PC-3 (cell line): ENCODE results near the gene COL13A1. TPM values are rescaled to one million over a fixed set of nuclear protein-coding genes. Genes with fewer than 3 reads are reported as not detected.

Experiments
- ATAC-seq: fragments of 200-7000 bp; cut with Tn5 transposase; 2 replicates; pipeline ENCODE4 v1.9.1; 2020; ENCODE audit warnings: mild to moderate bottlenecking, moderate library complexity
- BruUV-seq: library from RNA; stranded (reverse); fragments of 400-500 nt; replicated peaks from 2 replicates; lab custom pipeline; 2021; lab: Mats Ljungman, UMichigan
- CTCF ChIA-PET: fragments of 300-600 bp; sonication (Branson Sonifier 250); formaldehyde crosslinking; loops from one replicate; lab custom pipeline; 2022; ENCODE audit warnings: antibody characterized with exemption; lab: Charles Lee
- POLR2A ChIA-PET: fragments of 300-600 bp; sonication (Branson Sonifier 250); formaldehyde crosslinking; loops from one replicate; lab custom pipeline; 2022; ENCODE audit warnings: antibody characterized with exemption; ENCODE audit not compliant: unreplicated experiment; lab: Charles Lee
- DNase-seq: peaks from one replicate; pipeline ENCODE4 v3.0.0-alpha.2; 2015
- H2AFZ ChIP-seq: fragments of 300-600 bp; sonication (generic); 2 replicates; pipeline ENCODE4 v1.6.0; 2016; ENCODE audit warnings: antibody characterized with exemption, low read length
- H3F3A ChIP-seq: fragments of 300-600 bp; sonication (generic); one replicate; pipeline ENCODE4 v1.6.0; 2017; ENCODE audit warnings: antibody characterized with exemption, low read length, control low read depth, mild to moderate bottlenecking; ENCODE audit not compliant: unreplicated experiment
- H3K27ac ChIP-seq: fragments of 300-600 bp; sonication (generic); 2 replicates; pipeline ENCODE4 v1.5.1; 2016; ENCODE audit warnings: mild to moderate bottlenecking, low read length
- H3K27me3 ChIP-seq: fragments of 300-600 bp; sonication (generic); 2 replicates; pipeline ENCODE4 v1.6.1; 2016; ENCODE audit warnings: low read length, mixed read lengths
- H3K36me3 ChIP-seq: fragments of 300-600 bp; sonication (generic); 2 replicates; pipeline ENCODE4 v1.6.1; 2016; ENCODE audit warnings: low read depth, mixed run types, low read length, mixed read lengths
- H3K4me1 ChIP-seq: fragments of 300-600 bp; sonication (generic); 2 replicates; pipeline ENCODE4 v1.5.1; 2016; ENCODE audit warnings: low read length; ENCODE audit not compliant: insufficient read depth
- H3K4me2 ChIP-seq: fragments of 300-600 bp; sonication (generic); 2 replicates; pipeline ENCODE4 v1.6.0; 2016; ENCODE audit warnings: low read length
- H3K4me3 ChIP-seq: fragments of 300-600 bp; sonication (generic); 2 replicates; pipeline ENCODE4 v1.5.1; 2016; ENCODE audit warnings: mild to moderate bottlenecking, low read length, mixed read lengths
- H3K79me2 ChIP-seq: fragments of 300-600 bp; sonication (generic); 2 replicates; pipeline ENCODE4 v1.6.1; 2017; ENCODE audit warnings: low read length, mixed read lengths
- H3K9ac ChIP-seq: fragments of 300-600 bp; sonication (generic); 2 replicates; pipeline ENCODE4 v1.6.0; 2016; ENCODE audit warnings: mild to moderate bottlenecking, low read length
- H3K9me2 ChIP-seq: fragments of 300-600 bp; sonication (generic); replicated peaks from 2 replicates; pipeline ENCODE4 v1.6.1; 2016; ENCODE audit warnings: mixed run types, low read length, mixed read lengths
- H3K9me3 ChIP-seq: fragments of 300-600 bp; sonication (generic); 2 replicates; pipeline ENCODE4 v1.6.1; 2016; ENCODE audit warnings: low read length, mixed read lengths
- H4K20me1 ChIP-seq: fragments of 300-600 bp; sonication (generic); 2 replicates; pipeline ENCODE4 v1.6.1; 2016; ENCODE audit warnings: low read length, mixed read lengths
- CTCF ChIP-seq: fragments of 300-600 bp; sonication (generic); conservative IDR thresholded peaks from 2 replicates; pipeline ENCODE4 v1.5.1; 2017; ENCODE audit warnings: antibody characterized with exemption, low read depth, mild to moderate bottlenecking, low read length
- EZH2 ChIP-seq: fragments of 300-600 bp; sonication (generic); IDR thresholded peaks from one replicate; pipeline ENCODE4 v1.6.1; 2017; ENCODE audit warnings: antibody characterized with exemption, mild to moderate bottlenecking, low read length; ENCODE audit not compliant: unreplicated experiment
- EZH2phosphoT487 ChIP-seq: fragments of 300-600 bp; sonication (generic); IDR thresholded peaks from 2 replicates; pipeline ENCODE4 v1.6.1; 2018; ENCODE audit warnings: mild to moderate bottlenecking, antibody characterized with exemption, low read length, borderline replicate concordance
- intact Hi-C: fragments of 100-400 bp; cut with micrococcal nuclease; formaldehyde crosslinking; loops from 2 replicates; pipeline ENCODE4 v1.9.0; 2023
- total RNA-seq: library from RNA; depleted of rRNA; stranded (reverse); fragments of >200 nt; gene quantifications from 2 replicates; pipeline ENCODE4 v1.2.3, GENCODE V29; 2014

COL13A1 gene
- total RNA-seq, 1 experiment from 2014 or later, result 201 TPM

- peaks cover 13% of the 10 kb centered on the region; the same call in 1 of the 2 replicates for H3K36me3 ChIP-seq
- intact Hi-C loops, result no loop called here
- no peak overlapping the region for H3K9ac ChIP-seq
- H3K9me2 ChIP-seq, result no peaks in the 10 kb centered on the region
- H3F3A ChIP-seq, result no peaks in the 10 kb centered on the region
- no TSS peak for BruUV-seq
- ChIA-PET POLR2A (no interaction called here), CTCF (interaction anchor here (0.6 to 2.1 kb wide), 16 partner anchors 10 to 646 kb away, joined by 3 to 36 read pairs (median 4); partner anchors contain the start of gene COL13A1)
- H3K9me3 ChIP-seq, result no peaks in the 10 kb centered on the region
- H3K27ac ChIP-seq, result no peak overlapping the region
- H3K79me2 ChIP-seq, result no peaks in the 10 kb centered on the region
- H3K4me3 ChIP-seq, result no peak overlapping the region
- no peak overlapping the region for H2AFZ ChIP-seq
- TF ChIP-seq CTCF (no peak), EZH2 (no peak), EZH2phosphoT487 (no peak)
- H3K4me1 ChIP-seq, result no peaks in the 10 kb centered on the region
- H3K27me3 ChIP-seq, result no peaks in the 10 kb centered on the region
- no peak overlapping the region for H3K4me2 ChIP-seq
- H4K20me1 ChIP-seq, result no peaks in the 10 kb centered on the region
- no peak for DNase-seq
- no peak for ATAC-seq
These were observed 113.5 kb downstream of the COL13A1 start for GRCh38 chr10:69915215-69915560.

- Histone ChIP-seq H3K9me2 (no peaks in the 10 kb centered on the region), H3K9ac (no peak overlapping the region), H3K9me3 (no peaks in the 10 kb centered on the region), H3K79me2 (no peaks in the 10 kb centered on the region), H3K36me3 (peaks cover 15% of the 10 kb centered on the region; the same call in 1 of the 2 replicates), H4K20me1 (no peaks in the 10 kb centered on the region), H3K4me3 (no peak overlapping the region), H3K4me2 (no peak overlapping the region), H3K27me3 (no peaks in the 10 kb centered on the region), H2AFZ (no peak overlapping the region), H3K4me1 (no peaks in the 10 kb centered on the region), H3F3A (no peaks in the 10 kb centered on the region), H3K27ac (no peak overlapping the region)
- ChIA-PET POLR2A (no interaction called here), CTCF (interaction anchor here (0.9 kb wide), 1 partner anchor 17 kb away, joined by 3 read pairs; no protein-coding TSS in a partner anchor)
- TF ChIP-seq CTCF (no peak), EZH2 (no peak), EZH2phosphoT487 (no peak)
- ATAC-seq (no peak), DNase-seq (peak; percentile 28)
- intact Hi-C loops, result no loop called here
- no TSS peak for BruUV-seq
These were observed 114.4 kb downstream of the COL13A1 start for GRCh38 chr10:69916118-69916517.

DNA sequence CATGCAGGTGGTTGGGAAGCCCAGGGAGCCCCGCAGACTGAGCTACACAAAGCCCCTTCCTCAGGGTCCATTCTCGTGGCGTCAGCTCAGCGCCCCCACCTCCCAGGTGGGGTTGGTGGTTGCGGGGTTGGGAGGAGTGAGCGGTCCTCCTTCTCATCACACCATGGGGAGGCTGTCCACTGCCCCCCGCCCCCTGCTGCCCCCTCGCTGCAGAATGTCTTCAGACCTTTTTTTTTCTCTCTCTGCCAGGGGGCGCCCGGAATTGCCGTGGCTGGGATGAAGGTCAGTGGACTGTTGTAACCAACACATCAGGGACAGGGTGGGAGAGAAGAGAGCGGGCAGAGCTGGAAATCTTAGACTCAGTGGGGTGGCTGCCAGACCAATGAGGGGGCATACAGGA lies 116.3 kb downstream of the COL13A1 start:
- DNase-seq (no peak), ATAC-seq (no peak)
- H4K20me1 ChIP-seq, result no peaks in the 10 kb centered on the region
- no peak overlapping the region for H3K27ac ChIP-seq
- no peak overlapping the region for H3K9ac ChIP-seq
- no peaks in the 10 kb centered on the region for H3K27me3 ChIP-seq
- no peak overlapping the region for H3K4me2 ChIP-seq
- H3K4me1 ChIP-seq, result no peaks in the 10 kb centered on the region
- intact Hi-C loops, result no loop called here
- no peak overlapping the region for H2AFZ ChIP-seq
- POLR2A ChIA-PET, result no interaction called here
- no peaks in the 10 kb centered on the region for H3F3A ChIP-seq
- CTCF ChIA-PET, result interaction anchor here (0.6 to 0.8 kb wide), 3 partner anchors 49 to 132 kb away, joined by 3 to 5 read pairs (median 3); no protein-coding TSS in a partner anchor
- no peak overlapping the region for H3K4me3 ChIP-seq
- no peak for TF ChIP-seq EZH2
- TF ChIP-seq EZH2phosphoT487, result no peak
- no peak for TF ChIP-seq CTCF
- peaks cover 20% of the 10 kb centered on the region; the same call in 1 of the 2 replicates for H3K36me3 ChIP-seq
- H3K9me3 ChIP-seq, result no peaks in the 10 kb centered on the region
- H3K9me2 ChIP-seq, result no peaks in the 10 kb centered on the region
- no TSS peak for BruUV-seq
- no peaks in the 10 kb centered on the region for H3K79me2 ChIP-seq
